Glomerular visceral epithelial cell (primary cell): Measurements from ENCODE around the gene FBN2.

Experiments used
- DNase-seq: peaks from one replicate; pipeline ENCODE4 v3.0.0-alpha.2; 2016; ENCODE audit errors: extremely low spot score

FBN2 gene

GRCh38 chr5:128208436-128208835 is 329.6 kb downstream of the FBN2 start:
- DNase-seq, result no peak
